Fibroblast of lung (primary cell): Measurements from ENCODE around the gene MLKL. TPM values are rescaled to one million over a fixed set of nuclear protein-coding genes. Genes with fewer than 3 reads are reported as not detected.

Experiments used
- DNase-seq, 2 donors: peaks; one replicate each; pipeline versions ENCODE4 v3.0.0 to v3.0.0-alpha.2; 2010; ENCODE audit warnings: low read depth in 2 of 2
- H2AFZ ChIP-seq: 2 replicates; pipeline ENCODE4 v1.5.1; 2012; ENCODE audit warnings: low read length, control low read depth, inconsistent platforms
- H3K27ac ChIP-seq: 2 replicates; pipeline ENCODE4 v1.5.1; 2011; ENCODE audit warnings: low read length, control low read depth; ENCODE audit not compliant: insufficient read depth
- H3K27me3 ChIP-seq: 2 replicates; pipeline ENCODE4 v1.5.1; 2011; ENCODE audit warnings: mild to moderate bottlenecking, low read length; ENCODE audit not compliant: control insufficient read depth, insufficient read depth
- H3K36me3 ChIP-seq: 2 replicates; pipeline ENCODE4 v1.5.1; 2011; ENCODE audit warnings: low read length; ENCODE audit not compliant: control insufficient read depth, insufficient read depth
- H3K4me1 ChIP-seq: 2 replicates; pipeline ENCODE4 v1.5.1; 2011; ENCODE audit warnings: low read length; ENCODE audit not compliant: control insufficient read depth, insufficient read depth; ENCODE audit errors: extremely low read depth
- H3K4me2 ChIP-seq: 2 replicates; pipeline ENCODE4 v1.5.1; 2011; ENCODE audit warnings: low read length, control low read depth; ENCODE audit not compliant: insufficient read depth; ENCODE audit errors: extremely low read depth
- H3K4me3 ChIP-seq, 4 experiments: fragments of 200-600 bp in 1 of 4; sonication (generic) in 1 of 4; replicated peaks in 1 of 4; 2 replicates each; pipeline ENCODE4 v1.5.1; 2011 to 2016; ENCODE audit warnings: low read length in 4 of 4, low read depth in 3 of 4, mild to moderate bottlenecking in 3 of 4, control low read depth in 2 of 4, inconsistent platforms in 1 of 4, mixed read lengths in 1 of 4; ENCODE audit not compliant: insufficient read depth in 1 of 4; ENCODE audit errors: control extremely low read depth in 1 of 4
- H3K79me2 ChIP-seq: 2 replicates; pipeline ENCODE4 v1.5.1; 2012; ENCODE audit warnings: mild to moderate bottlenecking, low read length, inconsistent platforms; ENCODE audit not compliant: control insufficient read depth, insufficient read depth
- H3K9ac ChIP-seq: 2 replicates; pipeline ENCODE4 v1.5.1; 2011; ENCODE audit warnings: mild to moderate bottlenecking, low read length, control low read depth; ENCODE audit not compliant: insufficient read depth
- H3K9me3 ChIP-seq: 2 replicates; pipeline ENCODE4 v1.5.1; 2012; ENCODE audit warnings: low read depth, low read length; ENCODE audit not compliant: control insufficient read depth, insufficient read depth
- H4K20me1 ChIP-seq: 2 replicates; pipeline ENCODE4 v1.5.1; 2011; ENCODE audit warnings: low read length; ENCODE audit not compliant: control insufficient read depth, insufficient read depth; ENCODE audit errors: extremely low read depth
- EZH2 ChIP-seq: IDR thresholded peaks from 2 replicates; pipeline ENCODE4 v1.5.1; 2012; ENCODE audit warnings: low read length, control low read depth, mild to moderate bottlenecking; ENCODE audit errors: missing control alignments
- polyA minus RNA-seq: library from RNA; depleted of rRNA, polyadenylated mRNA; stranded (reverse); fragments of >200 nt; gene quantifications from 2 replicates; pipeline ENCODE4 v1.2.3, GENCODE V29; 2011; ENCODE audit warnings: low replicate concordance
- polyA plus RNA-seq, 2 donors: library from polyadenylated mRNA; depleted of rRNA in 1 of 2; stranded (reverse) in 1 of 2; unstranded in 1 of 2; fragments of >200 nt; gene quantifications; 2 replicates each; pipeline ENCODE4 v1.2.1, GENCODE V29; 2011 to 2012; ENCODE audit warnings: missing spikeins in 1 of 2
- total RNA-seq: library from RNA; depleted of rRNA; stranded (reverse); fragments of >200 nt; gene quantifications from 2 replicates; pipeline ENCODE4 v1.2.1, GENCODE V29; 2014
- TF ChIP-seq, protein P1 (sequence below), 2 donors: IDR thresholded peaks in 1 of 2; conservative IDR thresholded peaks in 1 of 2; 1 replicate in 1 of 2; 2 replicates in 1 of 2; pipeline ENCODE4 v1.5.1; 2011 to 2012; ENCODE audit warnings: low read length in 2 of 2, control low read depth in 1 of 2, inconsistent platforms in 1 of 2, low read depth in 1 of 2, mild to moderate bottlenecking in 1 of 2

Gene MLKL
- 4.6 and 5.8 TPM in 2 replicates for total RNA-seq
- polyA plus RNA-seq: 4.3 and 4.8 TPM in 2 replicates
- 4.6 and 5.9 TPM in 2 replicates for polyA plus RNA-seq (2012)
- 2.3 and 5.0 TPM in 2 replicates for polyA minus RNA-seq

DNA sequence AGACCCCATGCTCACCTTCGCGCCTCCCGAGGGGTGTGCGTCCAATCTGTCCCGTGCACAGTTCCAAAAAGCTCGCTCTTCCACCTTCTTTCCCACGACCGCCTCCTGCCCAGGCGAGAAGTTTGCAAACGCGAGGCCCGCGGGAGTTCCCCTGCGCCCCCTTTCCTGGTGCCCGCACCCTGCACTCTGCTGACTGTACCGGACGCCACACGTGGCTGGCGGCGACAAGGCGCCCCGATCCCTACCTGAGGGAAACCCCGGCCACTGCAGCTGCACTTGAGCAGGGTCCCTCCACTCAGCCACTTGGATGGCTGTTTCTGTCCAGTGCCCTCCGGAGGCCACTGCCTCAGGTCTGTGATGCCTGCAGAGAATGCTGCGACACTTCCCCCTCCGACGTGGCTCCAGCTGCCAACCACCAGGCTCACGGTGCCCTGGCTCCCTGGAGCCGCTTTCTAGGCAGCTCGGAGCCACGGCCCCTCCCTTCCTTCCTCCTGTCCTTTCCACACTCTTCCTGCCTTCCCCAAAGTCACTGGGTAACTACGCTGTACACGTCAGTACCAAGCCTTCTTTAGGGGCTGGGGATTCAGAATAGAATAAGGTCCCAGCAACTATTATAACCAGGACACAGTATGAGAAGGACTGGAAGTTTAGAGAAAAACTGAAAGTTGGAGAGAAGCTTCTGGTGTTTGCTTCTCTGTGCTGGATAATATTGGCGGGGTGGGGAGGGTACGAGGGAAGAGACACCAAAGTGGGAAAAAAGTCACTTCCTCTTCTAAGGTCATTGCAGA lies at the start of gene MLKL:
Gene MLKL (minus strand): TSS at position 425 of the 788 bp plus-strand sequence. CDS start 5,105 bp downstream, outside the sequence.
- peak; percentile 43 to 58 for DNase-seq
- peak within 1 kb of the TSS; percentile 72 for H3K9ac ChIP-seq
- H3K27me3 ChIP-seq: no peaks in the 10 kb centered on the region
- TF ChIP-seq, protein P1, sequence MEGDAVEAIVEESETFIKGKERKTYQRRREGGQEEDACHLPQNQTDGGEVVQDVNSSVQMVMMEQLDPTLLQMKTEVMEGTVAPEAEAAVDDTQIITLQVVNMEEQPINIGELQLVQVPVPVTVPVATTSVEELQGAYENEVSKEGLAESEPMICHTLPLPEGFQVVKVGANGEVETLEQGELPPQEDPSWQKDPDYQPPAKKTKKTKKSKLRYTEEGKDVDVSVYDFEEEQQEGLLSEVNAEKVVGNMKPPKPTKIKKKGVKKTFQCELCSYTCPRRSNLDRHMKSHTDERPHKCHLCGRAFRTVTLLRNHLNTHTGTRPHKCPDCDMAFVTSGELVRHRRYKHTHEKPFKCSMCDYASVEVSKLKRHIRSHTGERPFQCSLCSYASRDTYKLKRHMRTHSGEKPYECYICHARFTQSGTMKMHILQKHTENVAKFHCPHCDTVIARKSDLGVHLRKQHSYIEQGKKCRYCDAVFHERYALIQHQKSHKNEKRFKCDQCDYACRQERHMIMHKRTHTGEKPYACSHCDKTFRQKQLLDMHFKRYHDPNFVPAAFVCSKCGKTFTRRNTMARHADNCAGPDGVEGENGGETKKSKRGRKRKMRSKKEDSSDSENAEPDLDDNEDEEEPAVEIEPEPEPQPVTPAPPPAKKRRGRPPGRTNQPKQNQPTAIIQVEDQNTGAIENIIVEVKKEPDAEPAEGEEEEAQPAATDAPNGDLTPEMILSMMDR (conservative IDR thresholded peaks at IDR 0.05 in 1 of 2, IDR thresholded peaks at IDR 0.05 in 1 of 2; ENCODE audit: low read depth in 1 of 2, low read length in 2 of 2): no peak
- no peak for TF ChIP-seq EZH2
- peak within 1 kb of the TSS; percentile 67 to 88 (median 72) for H3K4me3 ChIP-seq
- peak within 1 kb of the TSS; percentile 81 for H2AFZ ChIP-seq
- peak within 1 kb of the TSS; percentile 77 for H3K27ac ChIP-seq
- peak within 1 kb of the TSS; percentile 59 for H3K4me2 ChIP-seq
- no peaks in the 10 kb centered on the region for H3K9me3 ChIP-seq
- peaks cover 3% of the 10 kb centered on the region for H3K4me1 ChIP-seq
- no peaks in the 10 kb centered on the region for H4K20me1 ChIP-seq
- no peaks in the 10 kb centered on the region for H3K79me2 ChIP-seq
- H3K36me3 ChIP-seq: no peaks in the 10 kb centered on the region

GRCh38 chr16:74749291-74750055 lies 48.8 kb upstream of the MLKL start:
- Histone ChIP-seq H3K9ac (no peak overlapping the region), H3K4me2 (no peak overlapping the region), H3K36me3 (no peaks in the 10 kb centered on the region), H3K27ac (no peak overlapping the region), H3K4me3 (no peak overlapping the region), H3K4me1 (peaks cover under 1% of the 10 kb centered on the region), H2AFZ (no peak overlapping the region), H3K79me2 (no peaks in the 10 kb centered on the region), H3K9me3 (no peaks in the 10 kb centered on the region), H3K27me3 (no peaks in the 10 kb centered on the region), H4K20me1 (no peaks in the 10 kb centered on the region)
- no peak for TF ChIP-seq EZH2
- TF ChIP-seq, protein P1 (conservative IDR thresholded peaks at IDR 0.05 in 1 of 2, IDR thresholded peaks at IDR 0.05 in 1 of 2; ENCODE audit: low read depth in 1 of 2, low read length in 2 of 2): no peak
- DNase-seq: no peak

- Histone ChIP-seq H3K36me3 (no peaks in the 10 kb centered on the region), H3K79me2 (no peaks in the 10 kb centered on the region), H3K4me3 (no peak overlapping the region), H3K27me3 (no peaks in the 10 kb centered on the region), H3K9me3 (no peaks in the 10 kb centered on the region), H3K4me1 (peaks cover 6% of the 10 kb centered on the region), H4K20me1 (no peaks in the 10 kb centered on the region), H3K27ac (no peak overlapping the region), H2AFZ (no peak overlapping the region), H3K4me2 (no peak overlapping the region), H3K9ac (no peak overlapping the region)
- TF ChIP-seq, protein P1 (conservative IDR thresholded peaks at IDR 0.05 in 1 of 2, IDR thresholded peaks at IDR 0.05 in 1 of 2; ENCODE audit: low read depth in 1 of 2, low read length in 2 of 2): no peak
- no peak for TF ChIP-seq EZH2
- DNase-seq: no peak
Observed at GRCh38 chr16:74748616-74749026, 48.0 kb upstream of the MLKL start.
